ENCODE results near the gene LDHB. TPM values are rescaled to one million over a fixed set of nuclear protein-coding genes. Genes with fewer than 3 reads are reported as not detected.

Gene LDHB
- total RNA-seq, 4 donors from 2014 or later, result 384 to 506 (median 452) TPM

DNA sequence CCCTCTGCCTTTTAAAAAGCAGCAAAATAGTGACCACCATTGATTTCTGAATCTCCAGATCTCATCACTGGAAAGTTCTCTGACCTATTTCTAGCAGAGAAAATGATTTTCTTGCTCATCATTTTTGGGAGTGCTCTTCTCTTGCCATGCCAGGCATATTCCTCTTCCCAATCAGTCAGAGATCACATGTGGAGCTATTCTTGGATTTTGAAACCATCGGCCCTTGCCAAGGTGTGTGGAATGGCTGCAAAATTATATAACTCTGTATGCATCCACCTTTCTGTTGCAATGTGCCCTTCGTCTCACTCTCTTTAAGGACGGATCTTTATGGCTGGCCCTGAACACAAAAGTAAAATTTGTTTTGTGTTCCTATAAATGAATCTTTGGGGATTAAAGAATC lies 25.5 kb upstream of the LDHB start:
- 52 to 54% methylated on average over 3 of the region's 3 CpGs for WGBS, 2 donors (ENCODE audit: low coverage in 1 of 2)
- Histone ChIP-seq H3K9me3 (peaks cover 0 to 2% (median 0%) of the 10 kb centered on the region in 3 donors), H3K27ac (no peak overlapping the region), H3K4me3 (no peak overlapping the region), H3K36me3 (no peaks in the 10 kb centered on the region), H3K27me3 (no peaks in the 10 kb centered on the region), H3K4me1 (peaks cover 0 to 11% (median 0%) of the 10 kb centered on the region in 3 donors)
- TF ChIP-seq EP300 (IDR thresholded peaks at IDR 0.05) (no peak), POLR2AphosphoS5 (IDR thresholded peaks at IDR 0.05) (no peak), POLR2A (IDR thresholded peaks at IDR 0.05) (no peak)
- TF ChIP-seq, protein P1, sequence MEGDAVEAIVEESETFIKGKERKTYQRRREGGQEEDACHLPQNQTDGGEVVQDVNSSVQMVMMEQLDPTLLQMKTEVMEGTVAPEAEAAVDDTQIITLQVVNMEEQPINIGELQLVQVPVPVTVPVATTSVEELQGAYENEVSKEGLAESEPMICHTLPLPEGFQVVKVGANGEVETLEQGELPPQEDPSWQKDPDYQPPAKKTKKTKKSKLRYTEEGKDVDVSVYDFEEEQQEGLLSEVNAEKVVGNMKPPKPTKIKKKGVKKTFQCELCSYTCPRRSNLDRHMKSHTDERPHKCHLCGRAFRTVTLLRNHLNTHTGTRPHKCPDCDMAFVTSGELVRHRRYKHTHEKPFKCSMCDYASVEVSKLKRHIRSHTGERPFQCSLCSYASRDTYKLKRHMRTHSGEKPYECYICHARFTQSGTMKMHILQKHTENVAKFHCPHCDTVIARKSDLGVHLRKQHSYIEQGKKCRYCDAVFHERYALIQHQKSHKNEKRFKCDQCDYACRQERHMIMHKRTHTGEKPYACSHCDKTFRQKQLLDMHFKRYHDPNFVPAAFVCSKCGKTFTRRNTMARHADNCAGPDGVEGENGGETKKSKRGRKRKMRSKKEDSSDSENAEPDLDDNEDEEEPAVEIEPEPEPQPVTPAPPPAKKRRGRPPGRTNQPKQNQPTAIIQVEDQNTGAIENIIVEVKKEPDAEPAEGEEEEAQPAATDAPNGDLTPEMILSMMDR (IDR thresholded peaks at IDR 0.05), result no peak
- ATAC-seq, result no peak

DNA sequence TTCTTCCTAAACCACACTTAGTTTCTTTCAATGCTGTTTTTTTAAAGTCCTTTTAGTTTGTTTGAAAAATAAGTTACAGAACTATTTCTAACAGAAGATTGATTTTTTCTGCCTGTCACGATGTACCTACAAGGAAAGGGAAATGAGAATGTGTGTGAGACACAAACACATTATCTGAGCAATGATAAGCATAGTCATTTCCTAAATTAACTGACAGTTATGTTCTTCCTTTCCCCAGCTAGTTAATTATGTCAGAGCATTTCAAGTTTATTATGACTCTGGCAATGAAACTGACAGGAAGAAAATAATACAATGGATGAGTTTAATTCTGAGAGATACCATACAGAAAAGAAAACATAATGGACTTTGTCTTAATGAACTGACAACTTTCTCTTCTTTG lies 21.3 kb upstream of the LDHB start:
- TF ChIP-seq POLR2A (IDR thresholded peaks at IDR 0.05) (no peak), POLR2AphosphoS5 (IDR thresholded peaks at IDR 0.05) (no peak), EP300 (IDR thresholded peaks at IDR 0.05) (no peak)
- TF ChIP-seq, protein P1 (IDR thresholded peaks at IDR 0.05), result no peak
- Histone ChIP-seq H3K27me3 (no peaks in the 10 kb centered on the region), H3K9me3 (no peaks in the 10 kb centered on the region), H3K4me1 (peaks cover 0 to 11% (median 0%) of the 10 kb centered on the region in 3 donors), H3K4me3 (no peak overlapping the region), H3K27ac (no peak overlapping the region), H3K36me3 (no peaks in the 10 kb centered on the region)
- WGBS, 2 donors (ENCODE audit: low coverage in 1 of 2), result 33 to 69% methylated on average over 1 of the region's 1 CpG
- no peak for ATAC-seq

DNA sequence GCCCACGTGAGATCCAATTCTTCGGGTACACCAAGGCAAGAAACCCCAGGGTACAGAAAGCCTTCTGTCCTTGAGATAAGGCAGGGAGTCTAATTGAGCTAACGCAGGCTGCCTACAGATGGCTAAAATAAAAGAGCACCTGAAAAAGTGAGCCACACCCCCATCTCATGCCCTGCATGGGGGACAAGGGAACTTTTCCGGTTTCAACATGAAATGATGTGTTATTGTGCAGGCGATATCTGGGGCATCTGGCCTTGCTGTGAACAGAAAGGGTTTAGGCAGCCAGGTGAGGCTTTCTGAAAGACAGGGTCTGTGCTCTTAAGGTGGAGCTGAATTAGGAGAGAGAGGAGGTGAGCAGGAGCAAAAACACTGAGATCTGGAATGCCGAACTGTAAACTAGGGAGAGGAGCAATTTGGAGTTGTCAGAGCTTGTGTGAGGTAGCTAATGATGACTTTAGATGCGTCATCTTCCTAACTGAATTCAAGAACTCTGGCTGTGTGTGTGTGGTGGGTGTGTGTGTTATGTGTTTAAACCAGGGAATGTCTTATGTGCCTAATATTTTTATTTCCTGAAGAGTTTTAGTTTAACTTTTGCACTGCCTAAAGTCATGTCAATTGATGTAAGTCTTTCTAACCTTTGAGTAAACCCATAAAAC lies 20.1 kb upstream of the LDHB start:
- no peaks in the 10 kb centered on the region for H3K27me3 ChIP-seq
- H3K27ac ChIP-seq, result no peak overlapping the region
- no peak overlapping the region for H3K4me3 ChIP-seq
- H3K36me3 ChIP-seq, result no peaks in the 10 kb centered on the region
- H3K4me1 ChIP-seq, result peaks cover 0 to under 1% (median 0%) of the 10 kb centered on the region in 3 donors
- no peak for TF ChIP-seq EP300 (IDR thresholded peaks at IDR 0.05)
- TF ChIP-seq, protein P1 (IDR thresholded peaks at IDR 0.05), result no peak
- 76 to 79% methylated on average over 4 to 6 of the region's 7 CpGs for WGBS, 2 donors (ENCODE audit: low coverage in 1 of 2)
- no peaks in the 10 kb centered on the region for H3K9me3 ChIP-seq
- no peak for ATAC-seq

DNA sequence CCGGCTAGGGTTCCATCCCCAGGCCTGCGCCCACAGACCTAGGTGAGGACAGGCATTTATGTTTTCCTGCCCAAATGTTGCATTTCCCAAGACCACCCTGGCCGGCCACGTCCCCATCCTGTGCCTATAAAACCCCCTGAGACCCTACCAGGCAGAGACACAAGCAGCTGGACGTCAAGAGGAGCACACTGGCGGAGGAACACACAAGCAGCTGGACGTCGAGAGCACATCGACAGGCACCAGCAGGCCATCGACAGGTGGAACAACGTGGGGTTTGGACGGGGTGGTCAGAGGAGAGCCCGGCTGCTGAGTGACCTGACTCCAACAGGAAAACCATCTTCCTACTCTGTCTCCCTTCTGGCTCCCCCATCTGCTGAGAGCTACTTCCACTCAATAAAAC lies 19.6 kb upstream of the LDHB start:
- H3K4me3 ChIP-seq, result no peak overlapping the region
- H3K27me3 ChIP-seq, result no peaks in the 10 kb centered on the region
- WGBS, 2 donors (ENCODE audit: low coverage in 1 of 2), result 93% methylated on average over 3 of the region's 13 CpGs; no CpG with 5 or more reads in 1 of the 2 donors
- no peaks in the 10 kb centered on the region for H3K4me1 ChIP-seq
- H3K9me3 ChIP-seq, result no peaks in the 10 kb centered on the region
- TF ChIP-seq POLR2A (IDR thresholded peaks at IDR 0.05) (no peak), POLR2AphosphoS5 (IDR thresholded peaks at IDR 0.05) (no peak), EP300 (IDR thresholded peaks at IDR 0.05) (no peak)
- TF ChIP-seq, protein P1 (IDR thresholded peaks at IDR 0.05), result no peak
- H3K27ac ChIP-seq, result no peak overlapping the region
- no peaks in the 10 kb centered on the region for H3K36me3 ChIP-seq
- no peak for ATAC-seq

DNA sequence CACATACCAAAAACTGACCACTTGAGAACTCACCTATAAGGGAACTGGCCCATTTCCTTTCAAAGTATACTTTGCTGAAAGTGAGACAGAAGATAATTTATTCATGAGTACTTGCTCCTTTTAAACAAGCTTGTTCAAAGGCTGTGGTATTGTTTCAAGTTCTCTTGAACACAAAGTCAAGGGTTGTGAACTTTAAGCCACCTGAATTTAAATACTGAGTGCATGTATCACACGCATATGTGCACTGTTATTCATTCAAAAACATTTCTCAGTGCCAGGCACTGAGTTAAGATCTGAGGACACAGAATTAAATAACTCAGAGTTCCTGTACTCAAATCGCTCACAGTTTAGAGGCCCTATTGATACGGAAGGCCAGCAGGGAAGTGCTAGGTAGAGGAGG lies 19.1 kb upstream of the LDHB start:
- no peaks in the 10 kb centered on the region for H3K27me3 ChIP-seq
- H3K27ac ChIP-seq, result no peak overlapping the region
- TF ChIP-seq POLR2AphosphoS5 (IDR thresholded peaks at IDR 0.05) (no peak), POLR2A (IDR thresholded peaks at IDR 0.05) (no peak), EP300 (IDR thresholded peaks at IDR 0.05) (no peak)
- TF ChIP-seq, protein P1 (IDR thresholded peaks at IDR 0.05), result no peak
- H3K4me1 ChIP-seq, result no peaks in the 10 kb centered on the region
- WGBS, 2 donors (ENCODE audit: low coverage in 1 of 2), result 83 to 95% methylated on average over 1 to 3 of the region's 3 CpGs
- no peak overlapping the region for H3K4me3 ChIP-seq
- no peaks in the 10 kb centered on the region for H3K9me3 ChIP-seq
- no peaks in the 10 kb centered on the region for H3K36me3 ChIP-seq
- no peak for ATAC-seq

All from gastroesophageal sphincter (tissue), 4 donors.